Endodermal cell (in vitro differentiated cells): ENCODE results near the gene LCN1. TPM values are rescaled to one million over a fixed set of nuclear protein-coding genes. Genes with fewer than 3 reads are reported as not detected.

Source experiments
- DNase-seq: peaks from one replicate; pipeline ENCODE4 v3.0.0-alpha.2; 2017
- H3K27ac ChIP-seq: 2 replicates; pipeline ENCODE4 v1.5.1; 2013; ENCODE audit warnings: mild to moderate bottlenecking, low read depth, low read length, moderate library complexity
- H3K27me3 ChIP-seq: 2 replicates; pipeline ENCODE4 v1.6.1; 2013; ENCODE audit warnings: mild to moderate bottlenecking, low read length, moderate library complexity; ENCODE audit not compliant: insufficient read depth, control insufficient read depth, poor library complexity, severe bottlenecking
- H3K36me3 ChIP-seq: 2 replicates; pipeline ENCODE4 v1.7.0; 2013; ENCODE audit warnings: mild to moderate bottlenecking, low read length, moderate library complexity; ENCODE audit not compliant: control insufficient read depth, insufficient read depth
- H3K4me1 ChIP-seq: one replicate; pipeline ENCODE4 v1.7.0; 2013; ENCODE audit warnings: low read length; ENCODE audit not compliant: control insufficient read depth, insufficient read depth
- H3K4me3 ChIP-seq: 2 replicates; pipeline ENCODE4 v1.5.1; 2013; ENCODE audit warnings: mild to moderate bottlenecking, low read length, moderate library complexity
- H3K9ac ChIP-seq: 2 replicates; pipeline ENCODE4 v1.6.1; 2013; ENCODE audit warnings: mild to moderate bottlenecking, low read length, moderate library complexity; ENCODE audit not compliant: poor library complexity, severe bottlenecking; ENCODE audit errors: extremely low read depth
- H3K9me3 ChIP-seq: 2 replicates; pipeline ENCODE4 v1.6.1; 2013; ENCODE audit warnings: mild to moderate bottlenecking, low read length, moderate library complexity; ENCODE audit not compliant: control insufficient read depth
- H3K27ac Mint-ChIP-seq: 2 replicates; pipeline ENCODE4 v1.8.0; 2020; ENCODE audit warnings: mixed read lengths
- H3K27me3 Mint-ChIP-seq: 2 replicates; pipeline ENCODE4 v1.8.0; 2021; ENCODE audit warnings: mild to moderate bottlenecking, mixed read lengths; ENCODE audit not compliant: insufficient read depth
- H3K36me3 Mint-ChIP-seq: 2 replicates; pipeline ENCODE4 v1.8.0; 2020; ENCODE audit warnings: low read depth, mixed read lengths
- H3K4me1 Mint-ChIP-seq: 2 replicates; pipeline ENCODE4 v1.8.0; 2020; ENCODE audit warnings: mixed read lengths
- H3K4me3 Mint-ChIP-seq: 2 replicates; pipeline ENCODE4 v1.8.0; 2020; ENCODE audit warnings: mild to moderate bottlenecking, moderate library complexity, mixed read lengths
- H3K9me3 Mint-ChIP-seq: 2 replicates; pipeline ENCODE4 v1.8.0; 2020; ENCODE audit warnings: mild to moderate bottlenecking, mixed read lengths
- WGBS, 2 experiments: methylation state at CpG; one replicate each; pipeline versions ENCODE4 v1.1.5 to v1.1.7; 2013; ENCODE audit warnings: missing lambda C conversion rate in 2 of 2, mixed read lengths in 1 of 2; ENCODE audit not compliant: insufficient coverage in 1 of 2, insufficient read length in 1 of 2; 5-methylcytosine and 5-hydroxymethylcytosine counted together
- total RNA-seq, 2 donors: library from RNA; stranded (reverse); fragmentation: NEBNext Ultra II Directional in 1 of 2; extraction: Animal tissue kit (Norgen Biotek cat#: 25700) in 1 of 2; gene quantifications; 2 replicates in 1 of 2; 3 replicates in 1 of 2; pipeline ENCODE4 v1.2.1, GENCODE V29; 2021
- TF ChIP-seq, protein P1 (sequence below): fragments of 200-600 bp; sonication (generic); conservative IDR thresholded peaks from 2 replicates; pipeline ENCODE4 v1.5.0; 2021; ENCODE audit warnings: antibody characterized with exemption, mild to moderate bottlenecking

LCN1 gene
- total RNA-seq, 2 donors from 2014 or later = not detected

DNA sequence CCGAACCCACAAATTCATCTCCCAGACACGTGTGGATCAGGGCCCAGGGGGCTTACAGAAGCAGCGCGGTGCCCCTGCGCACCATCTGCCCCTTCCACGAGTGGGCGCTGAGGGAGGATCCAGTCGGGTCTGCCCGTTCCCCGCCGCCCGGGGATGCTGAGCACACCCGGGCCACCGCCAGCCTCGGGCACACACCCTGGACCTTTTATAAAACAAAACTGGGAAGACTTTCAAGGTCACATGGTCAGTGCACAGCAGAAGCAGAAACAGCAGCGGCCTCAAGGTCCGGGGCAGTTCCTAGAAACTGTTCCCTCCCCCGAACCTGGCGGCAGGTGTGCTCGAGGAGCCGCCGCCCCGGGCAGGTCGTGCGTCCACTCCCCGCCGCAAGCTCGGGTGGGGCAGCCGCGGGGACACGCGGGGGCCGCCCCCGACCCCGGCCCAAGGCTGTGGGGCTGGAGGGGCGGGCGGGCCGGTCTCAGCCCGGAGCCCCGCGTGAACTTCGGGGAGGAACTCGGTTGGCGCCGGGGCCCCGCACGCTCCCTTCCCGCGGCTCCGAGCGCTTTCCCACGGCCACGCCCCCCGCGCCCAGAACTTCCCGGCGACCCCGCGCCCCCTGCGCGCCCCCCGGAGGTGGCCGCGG lies 42.3 kb upstream of the LCN1 start:
- H3K4me1 Mint-ChIP-seq = peaks cover under 1% of the 10 kb centered on the region
- H3K27ac Mint-ChIP-seq = no peak overlapping the region
- H3K4me1 ChIP-seq = peaks cover 4% of the 10 kb centered on the region
- 3 to 10% methylated on average over 6 to 64 of the region's 64 CpGs for WGBS, 2 experiments
- H3K36me3 Mint-ChIP-seq = peaks cover 14% of the 10 kb centered on the region
- H3K27me3 ChIP-seq = no peaks in the 10 kb centered on the region
- peak; percentile 73 for DNase-seq
- no peak overlapping the region for H3K27ac ChIP-seq
- no peaks in the 10 kb centered on the region for H3K9me3 Mint-ChIP-seq
- no peaks in the 10 kb centered on the region for H3K27me3 Mint-ChIP-seq
- peaks cover 5% of the 10 kb centered on the region for H3K36me3 ChIP-seq
- peak overlapping the region; percentile 66 for H3K4me3 ChIP-seq
- H3K9ac ChIP-seq = no peak overlapping the region
- H3K4me3 Mint-ChIP-seq = peak overlapping the region; percentile 71
- TF ChIP-seq, protein P1, sequence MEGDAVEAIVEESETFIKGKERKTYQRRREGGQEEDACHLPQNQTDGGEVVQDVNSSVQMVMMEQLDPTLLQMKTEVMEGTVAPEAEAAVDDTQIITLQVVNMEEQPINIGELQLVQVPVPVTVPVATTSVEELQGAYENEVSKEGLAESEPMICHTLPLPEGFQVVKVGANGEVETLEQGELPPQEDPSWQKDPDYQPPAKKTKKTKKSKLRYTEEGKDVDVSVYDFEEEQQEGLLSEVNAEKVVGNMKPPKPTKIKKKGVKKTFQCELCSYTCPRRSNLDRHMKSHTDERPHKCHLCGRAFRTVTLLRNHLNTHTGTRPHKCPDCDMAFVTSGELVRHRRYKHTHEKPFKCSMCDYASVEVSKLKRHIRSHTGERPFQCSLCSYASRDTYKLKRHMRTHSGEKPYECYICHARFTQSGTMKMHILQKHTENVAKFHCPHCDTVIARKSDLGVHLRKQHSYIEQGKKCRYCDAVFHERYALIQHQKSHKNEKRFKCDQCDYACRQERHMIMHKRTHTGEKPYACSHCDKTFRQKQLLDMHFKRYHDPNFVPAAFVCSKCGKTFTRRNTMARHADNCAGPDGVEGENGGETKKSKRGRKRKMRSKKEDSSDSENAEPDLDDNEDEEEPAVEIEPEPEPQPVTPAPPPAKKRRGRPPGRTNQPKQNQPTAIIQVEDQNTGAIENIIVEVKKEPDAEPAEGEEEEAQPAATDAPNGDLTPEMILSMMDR = peak; percentile 37
- no peaks in the 10 kb centered on the region for H3K9me3 ChIP-seq

DNA sequence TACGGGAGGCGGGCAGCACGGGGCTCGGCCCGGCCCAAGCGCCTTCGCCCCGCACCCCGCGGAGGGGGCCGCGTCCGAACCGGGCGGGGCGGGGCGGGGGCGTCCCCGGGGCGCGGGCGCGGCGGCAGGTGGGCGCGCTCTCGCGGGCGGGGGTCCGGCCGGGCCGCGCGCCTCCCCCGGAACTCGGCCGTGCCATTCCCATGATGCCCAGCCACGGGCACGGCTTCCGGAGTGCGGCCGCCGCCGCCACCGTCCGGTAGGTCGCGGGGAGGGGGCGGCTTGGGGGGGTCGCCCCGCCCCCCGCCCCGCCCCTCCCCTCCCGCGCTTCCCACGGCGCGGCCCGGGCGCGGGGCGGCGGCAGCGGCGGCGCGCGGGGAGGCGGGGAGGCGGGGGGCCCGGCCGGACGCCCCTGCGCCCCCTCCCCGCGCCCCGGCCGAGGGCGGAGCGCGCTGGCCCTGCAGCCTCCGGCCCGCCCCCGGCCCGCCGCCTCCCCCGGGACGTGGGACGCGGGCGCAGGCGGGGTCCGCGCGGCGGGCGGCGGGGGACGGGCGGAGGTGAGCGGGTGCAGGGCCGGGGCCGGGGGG lies 41.7 kb upstream of the LCN1 start, which contains the start of gene PPP1R26:
Gene PPP1R26 (plus strand): TSS at position 314 of the 584 bp plus-strand sequence. CDS start 4,729 bp downstream, outside the sequence.
- H3K36me3 Mint-ChIP-seq = peaks cover 19% of the 10 kb centered on the region
- Histone ChIP-seq H3K4me1 (no peaks in the 10 kb centered on the region), H3K36me3 (peaks cover 9% of the 10 kb centered on the region), H3K4me3 (peak within 1 kb of the TSS; percentile 88), H3K27ac (no peak within 1 kb of the TSS), H3K9ac (peak within 1 kb of the TSS; percentile 69), H3K9me3 (no peaks in the 10 kb centered on the region), H3K27me3 (no peaks in the 10 kb centered on the region)
- 0 to 1% methylated on average over 24 to 103 of the region's 103 CpGs for WGBS, 2 experiments
- no peak for DNase-seq
- TF ChIP-seq, protein P1 = no peak
- no peaks in the 10 kb centered on the region for H3K9me3 Mint-ChIP-seq
- H3K27me3 Mint-ChIP-seq = no peaks in the 10 kb centered on the region
- H3K4me3 Mint-ChIP-seq = peak within 1 kb of the TSS; percentile 71
- H3K27ac Mint-ChIP-seq = no peak within 1 kb of the TSS
- H3K4me1 Mint-ChIP-seq = no peaks in the 10 kb centered on the region

DNA sequence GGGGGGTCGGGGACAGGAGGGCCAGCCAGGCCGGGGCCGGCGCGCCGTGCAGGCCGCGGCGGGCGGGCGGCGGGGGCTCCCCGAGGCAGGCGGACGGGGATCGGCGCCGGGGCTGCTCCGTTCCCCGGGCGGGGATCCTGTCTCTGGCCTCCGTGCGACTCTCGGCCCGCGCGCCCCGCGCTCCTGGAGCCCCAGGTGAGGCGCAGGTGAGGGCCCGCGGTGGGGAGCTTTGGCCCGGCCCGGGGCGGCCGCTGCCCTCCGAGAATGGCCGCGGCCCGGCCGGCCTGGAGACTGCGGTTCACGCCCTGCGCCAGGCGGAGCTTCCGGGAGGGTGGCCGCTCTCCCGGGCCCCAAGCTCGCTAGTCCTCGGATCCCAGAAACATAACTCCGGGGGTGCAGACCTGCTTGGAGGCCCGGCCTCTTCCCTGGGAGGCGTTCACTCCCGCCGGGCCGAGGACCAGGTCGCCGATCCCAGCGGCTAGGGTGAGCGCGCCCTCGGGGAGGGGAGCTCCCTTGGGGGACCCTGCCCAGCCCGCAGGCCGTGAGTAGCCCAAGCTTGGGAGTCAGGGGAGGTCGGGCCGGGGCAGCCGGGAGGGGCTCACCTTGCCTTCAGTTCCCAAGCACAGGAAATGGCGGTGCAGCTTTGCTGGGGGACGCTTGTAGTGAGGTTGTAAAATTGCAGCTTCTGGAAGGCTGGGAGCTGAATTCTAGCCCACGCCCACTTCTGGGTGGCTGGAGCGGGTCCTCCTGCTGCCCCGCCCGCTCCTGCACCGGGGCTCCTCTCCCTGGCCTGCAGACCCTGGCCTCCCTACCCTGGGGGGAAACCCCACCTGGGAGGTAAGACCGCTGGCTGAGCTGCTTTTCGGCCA lies 40.9 kb upstream of the LCN1 start:
- no peak overlapping the region for H3K27ac ChIP-seq
- peak; percentile 82 for DNase-seq
- Mint-ChIP-seq H3K27me3 (no peaks in the 10 kb centered on the region), H3K36me3 (peaks cover 25% of the 10 kb centered on the region), H3K9me3 (no peaks in the 10 kb centered on the region), H3K4me1 (no peaks in the 10 kb centered on the region), H3K27ac (no peak overlapping the region), H3K4me3 (peak overlapping the region; percentile 67)
- peak overlapping the region; percentile 69 for H3K9ac ChIP-seq
- WGBS, 2 experiments = 0% methylated on average over 42 to 76 of the region's 76 CpGs
- no peaks in the 10 kb centered on the region for H3K9me3 ChIP-seq
- TF ChIP-seq, protein P1 = no peak
- peaks cover 12% of the 10 kb centered on the region for H3K36me3 ChIP-seq
- no peaks in the 10 kb centered on the region for H3K27me3 ChIP-seq
- H3K4me1 ChIP-seq = no peaks in the 10 kb centered on the region
- H3K4me3 ChIP-seq = peak overlapping the region; percentile 88
